ENCODE data around the gene COL6A3. TPM values are rescaled to one million over a fixed set of nuclear protein-coding genes. Genes with fewer than 3 reads are reported as not detected.
A peak's percentile ranks its signal among the peaks of the same experiment; 100 is the strongest.
"Not testable (repeated sequence)": the region's sequence is repeated elsewhere in the genome, so short reads cannot be mapped to it uniquely, and the experiment has no call there.

Gene COL6A3
- polyA plus RNA-seq, 1 of the 3 experiments (the other 2 are of a cell fraction) = 18.5 TPM

GRCh38 chr2:237304763-237305514 lies 109.0 kb downstream of the COL6A3 start:
- no peak for DNase-seq
- ChIA-PET POLR2A (no interaction called here), CTCF (no interaction called here)
- Histone ChIP-seq H3K9me2 (no peaks in the 10 kb centered on the region), H3K36me3 (replicated peaks in 1 of 2; ENCODE audit: control insufficient read depth in 1 of 2, insufficient read depth in 2 of 2, low read length in 1 of 2) (no peaks in the 10 kb centered on the region), H3K27me3 (ENCODE audit: insufficient read depth) (no peaks in the 10 kb centered on the region), H4K20me1 (ENCODE audit: insufficient read depth) (no peaks in the 10 kb centered on the region), H3F3A (replicated peaks; ENCODE audit: insufficient read depth) (peaks cover 15% of the 10 kb centered on the region), H3K9ac (peak overlapping the region; percentile 45; the same call in 1 of the 2 replicates), H3K27ac (ENCODE audit: low read depth in 2 of 2, low read length in 1 of 2) (peak overlapping the region in 1 of 2 experiments; percentile 87; a peak in 3 of 4 replicates), H3K79me2 (ENCODE audit: insufficient read depth) (no peaks in the 10 kb centered on the region), H3K4me3 (ENCODE audit: low read depth in 2 of 2, low read length in 1 of 2) (no peak overlapping the region), H3K4me2 (peak overlapping the region; percentile 36; the same call in 1 of the 2 replicates), H3K4me1 (ENCODE audit: control insufficient read depth in 1 of 2, insufficient read depth in 2 of 2, low read depth in 1 of 2, low read length in 1 of 2) (peaks cover 4 to 13% of the 10 kb centered on the region in 2 experiments), H3K9me3 (no peaks in the 10 kb centered on the region), H2AFZ (ENCODE audit: low read depth) (no peak overlapping the region)
- WGBS (ENCODE audit: low lambda C conversion rate) = 76% methylated on average over 2 of the region's 2 CpGs
- TF ChIP-seq NRF1 (IDR thresholded peaks at IDR 0.05; ENCODE audit: low read depth, low read length) = no peak
- TF ChIP-seq JUND (IDR thresholded peaks at IDR 0.05) = peak; percentile 93
- TF ChIP-seq IRF3 (IDR thresholded peaks at IDR 0.05; ENCODE audit: low read depth, low read length) = no peak
- TF ChIP-seq MEF2A (IDR thresholded peaks at IDR 0.05; ENCODE audit: borderline replicate concordance, low read depth) = no peak
- TF ChIP-seq, protein P1, sequence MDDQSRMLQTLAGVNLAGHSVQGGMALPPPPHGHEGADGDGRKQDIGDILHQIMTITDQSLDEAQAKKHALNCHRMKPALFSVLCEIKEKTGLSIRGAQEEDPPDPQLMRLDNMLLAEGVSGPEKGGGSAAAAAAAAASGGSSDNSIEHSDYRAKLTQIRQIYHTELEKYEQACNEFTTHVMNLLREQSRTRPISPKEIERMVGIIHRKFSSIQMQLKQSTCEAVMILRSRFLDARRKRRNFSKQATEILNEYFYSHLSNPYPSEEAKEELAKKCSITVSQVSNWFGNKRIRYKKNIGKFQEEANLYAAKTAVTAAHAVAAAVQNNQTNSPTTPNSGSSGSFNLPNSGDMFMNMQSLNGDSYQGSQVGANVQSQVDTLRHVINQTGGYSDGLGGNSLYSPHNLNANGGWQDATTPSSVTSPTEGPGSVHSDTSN (IDR thresholded peaks at IDR 0.05) = peak; percentile 60
- TF ChIP-seq TAF1 (IDR thresholded peaks at IDR 0.05; ENCODE audit: borderline replicate concordance, low read depth, low read length) = no peak
- peak; percentile 74; the same call in 1 of the 2 replicates for TF ChIP-seq RXRA (IDR thresholded peaks at IDR 0.05; ENCODE audit: borderline replicate concordance, low read depth)
- peak; percentile 72; the same call in 1 of the 2 replicates for TF ChIP-seq FOXM1 (IDR thresholded peaks at IDR 0.05; ENCODE audit: low read depth)
- TF ChIP-seq, protein P2, sequence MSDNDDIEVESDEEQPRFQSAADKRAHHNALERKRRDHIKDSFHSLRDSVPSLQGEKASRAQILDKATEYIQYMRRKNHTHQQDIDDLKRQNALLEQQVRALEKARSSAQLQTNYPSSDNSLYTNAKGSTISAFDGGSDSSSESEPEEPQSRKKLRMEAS (IDR thresholded peaks at IDR 0.05; ENCODE audit: low read depth) = peak; percentile 53; the same call in 1 of the 2 replicates
- peak; percentile 91 for TF ChIP-seq FOSL2 (IDR thresholded peaks at IDR 0.05; ENCODE audit: borderline replicate concordance, low read depth)
- TF ChIP-seq POLR2AphosphoS5 (IDR thresholded peaks at IDR 0.05; ENCODE audit: low read depth, low read length) = peak; percentile 70; the same call in 1 of the 2 replicates
- TF ChIP-seq, protein P3, sequence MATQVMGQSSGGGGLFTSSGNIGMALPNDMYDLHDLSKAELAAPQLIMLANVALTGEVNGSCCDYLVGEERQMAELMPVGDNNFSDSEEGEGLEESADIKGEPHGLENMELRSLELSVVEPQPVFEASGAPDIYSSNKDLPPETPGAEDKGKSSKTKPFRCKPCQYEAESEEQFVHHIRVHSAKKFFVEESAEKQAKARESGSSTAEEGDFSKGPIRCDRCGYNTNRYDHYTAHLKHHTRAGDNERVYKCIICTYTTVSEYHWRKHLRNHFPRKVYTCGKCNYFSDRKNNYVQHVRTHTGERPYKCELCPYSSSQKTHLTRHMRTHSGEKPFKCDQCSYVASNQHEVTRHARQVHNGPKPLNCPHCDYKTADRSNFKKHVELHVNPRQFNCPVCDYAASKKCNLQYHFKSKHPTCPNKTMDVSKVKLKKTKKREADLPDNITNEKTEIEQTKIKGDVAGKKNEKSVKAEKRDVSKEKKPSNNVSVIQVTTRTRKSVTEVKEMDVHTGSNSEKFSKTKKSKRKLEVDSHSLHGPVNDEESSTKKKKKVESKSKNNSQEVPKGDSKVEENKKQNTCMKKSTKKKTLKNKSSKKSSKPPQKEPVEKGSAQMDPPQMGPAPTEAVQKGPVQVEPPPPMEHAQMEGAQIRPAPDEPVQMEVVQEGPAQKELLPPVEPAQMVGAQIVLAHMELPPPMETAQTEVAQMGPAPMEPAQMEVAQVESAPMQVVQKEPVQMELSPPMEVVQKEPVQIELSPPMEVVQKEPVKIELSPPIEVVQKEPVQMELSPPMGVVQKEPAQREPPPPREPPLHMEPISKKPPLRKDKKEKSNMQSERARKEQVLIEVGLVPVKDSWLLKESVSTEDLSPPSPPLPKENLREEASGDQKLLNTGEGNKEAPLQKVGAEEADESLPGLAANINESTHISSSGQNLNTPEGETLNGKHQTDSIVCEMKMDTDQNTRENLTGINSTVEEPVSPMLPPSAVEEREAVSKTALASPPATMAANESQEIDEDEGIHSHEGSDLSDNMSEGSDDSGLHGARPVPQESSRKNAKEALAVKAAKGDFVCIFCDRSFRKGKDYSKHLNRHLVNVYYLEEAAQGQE (IDR thresholded peaks at IDR 0.05; ENCODE audit: low read depth, low read length) = 0 out of 2 replicates have a peak, but pooled peaks have one; percentile 27
- peak; percentile 95 for TF ChIP-seq NFIC (IDR thresholded peaks at IDR 0.05; ENCODE audit: borderline replicate concordance)
- TF ChIP-seq TCF12 (IDR thresholded peaks at IDR 0.05) = peak; percentile 82
- TF ChIP-seq YY1 (IDR thresholded peaks at IDR 0.05; ENCODE audit: low read depth) = no peak
- TF ChIP-seq TEAD4 (IDR thresholded peaks at IDR 0.05; ENCODE audit: borderline replicate concordance, insufficient read depth) = peak; percentile 75
- no peak for TF ChIP-seq GATA2 (CRISPR knock-in tag; IDR thresholded peaks at IDR 0.05)
- TF ChIP-seq EP300 (IDR thresholded peaks at IDR 0.05; ENCODE audit: borderline replicate concordance in 1 of 2, low read depth in 1 of 2, low read length in 1 of 2) = peak; percentile 14 to 87; a peak in 3 of 4 replicates
- no peak for TF ChIP-seq USF1 (IDR thresholded peaks at IDR 0.05; ENCODE audit: borderline replicate concordance, low read depth)

DNA sequence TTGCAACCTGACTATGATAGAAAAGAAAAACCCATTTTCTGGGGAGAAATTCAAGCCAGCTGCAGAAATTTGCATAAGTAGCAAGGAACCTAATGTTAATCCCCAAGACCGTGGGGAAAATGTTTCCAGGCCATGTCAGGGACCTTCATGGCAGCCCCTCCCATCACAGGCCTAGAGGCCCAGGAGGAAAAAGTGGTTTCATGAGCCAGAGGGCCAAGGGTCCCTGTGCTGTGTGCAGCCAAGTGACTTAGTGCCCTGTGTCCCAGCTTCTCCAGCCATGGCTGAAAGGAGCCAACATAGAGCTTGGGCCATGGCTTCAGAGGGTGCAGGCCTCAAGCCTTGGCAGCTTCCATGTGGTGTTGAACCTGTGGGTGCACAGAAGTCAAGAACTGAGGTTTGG lies 110.7 kb downstream of the COL6A3 start:
- H3K9me2 ChIP-seq; H3K27me3 ChIP-seq (ENCODE audit: insufficient read depth); H3K79me2 ChIP-seq (ENCODE audit: insufficient read depth); H3K4me3 ChIP-seq (ENCODE audit: low read depth in 2 of 2, low read length in 1 of 2); H3K27ac ChIP-seq (ENCODE audit: low read depth in 2 of 2, low read length in 1 of 2); H3K4me2 ChIP-seq; CTCF ChIA-PET; H2AFZ ChIP-seq (ENCODE audit: low read depth); H3K9ac ChIP-seq; H4K20me1 ChIP-seq (ENCODE audit: insufficient read depth); POLR2A ChIA-PET; DNase-seq; H3K36me3 ChIP-seq (replicated peaks in 1 of 2; ENCODE audit: control insufficient read depth in 1 of 2, insufficient read depth in 2 of 2, low read length in 1 of 2); H3K9me3 ChIP-seq: not testable (repeated sequence)
- Histone ChIP-seq H3F3A (replicated peaks; ENCODE audit: insufficient read depth) (peaks cover 20% of the 10 kb centered on the region), H3K4me1 (ENCODE audit: control insufficient read depth in 1 of 2, insufficient read depth in 2 of 2, low read depth in 1 of 2, low read length in 1 of 2) (peaks cover 13 to 27% of the 10 kb centered on the region in 2 experiments)
- WGBS (ENCODE audit: low lambda C conversion rate) = 0% methylated on average over 1 of the region's 1 CpG

All from SK-N-SH (cell line).